ENCODE measurements around the gene IDH2. TPM values are rescaled to one million over a fixed set of nuclear protein-coding genes. Genes with fewer than 3 reads are reported as not detected.

IDH2 gene
- total and polyA plus RNA-seq, 2 of the 13 experiments (the other 11 are each of a cell fraction or from before 2014, with no cell fraction given) = 121 to 145 TPM

DNA sequence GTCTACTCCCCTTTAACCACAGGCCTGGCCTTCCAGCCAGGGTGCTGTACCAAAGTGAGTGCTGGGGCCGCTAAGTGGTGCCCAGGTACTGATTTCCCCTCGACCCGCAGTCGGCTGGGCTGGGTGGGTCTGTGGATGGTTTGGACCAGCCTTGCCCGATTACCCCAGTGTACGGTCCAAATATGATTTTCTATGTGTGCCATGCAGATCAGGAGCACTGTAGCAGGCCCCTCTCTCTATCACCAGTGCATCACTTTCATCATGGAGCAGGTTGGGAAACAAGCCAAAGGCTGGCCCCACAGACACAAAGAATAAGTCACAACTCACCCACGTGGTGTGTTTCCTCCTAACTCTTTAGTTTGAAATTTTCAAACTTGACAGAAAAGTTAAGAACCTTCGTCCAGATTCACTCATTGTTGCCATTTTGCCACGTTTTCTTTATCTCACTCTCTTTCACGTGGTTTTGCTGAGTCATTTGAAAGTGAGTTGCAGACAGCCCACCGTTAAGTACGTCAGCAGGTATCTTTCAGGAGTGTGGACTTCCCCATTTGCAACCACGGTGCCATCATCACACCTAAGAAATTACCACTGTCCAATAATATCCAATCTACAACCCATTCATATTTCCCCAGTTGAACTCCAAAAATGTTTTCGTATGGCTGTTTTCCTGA lies 64.2 kb downstream of the IDH2 start (continued):
- TF ChIP-seq ASH2L (IDR thresholded peaks at IDR 0.05; ENCODE audit: insufficient read length, low read depth, low read length) = no peak
- no peak for TF ChIP-seq KDM6A (CRISPR knock-in tag; IDR thresholded peaks at IDR 0.05; ENCODE audit: low read depth)
- TF ChIP-seq, protein P1, sequence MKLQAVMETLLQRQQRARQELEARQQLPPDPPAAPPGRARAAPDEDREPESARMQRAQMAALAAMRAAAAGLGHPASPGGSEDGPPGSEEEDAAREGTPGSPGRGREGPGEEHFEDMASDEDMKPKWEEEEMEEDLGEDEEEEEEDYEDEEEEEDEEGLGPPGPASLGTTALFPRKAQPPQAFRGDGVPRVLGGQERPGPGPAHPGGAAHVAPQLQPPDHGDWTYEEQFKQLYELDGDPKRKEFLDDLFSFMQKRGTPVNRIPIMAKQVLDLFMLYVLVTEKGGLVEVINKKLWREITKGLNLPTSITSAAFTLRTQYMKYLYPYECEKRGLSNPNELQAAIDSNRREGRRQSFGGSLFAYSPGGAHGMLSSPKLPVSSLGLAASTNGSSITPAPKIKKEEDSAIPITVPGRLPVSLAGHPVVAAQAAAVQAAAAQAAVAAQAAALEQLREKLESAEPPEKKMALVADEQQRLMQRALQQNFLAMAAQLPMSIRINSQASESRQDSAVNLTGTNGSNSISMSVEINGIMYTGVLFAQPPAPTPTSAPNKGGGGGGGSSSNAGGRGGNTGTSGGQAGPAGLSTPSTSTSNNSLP (IDR thresholded peaks at IDR 0.05; ENCODE audit: low read depth, low read length) = no peak
- TF ChIP-seq, protein P2, sequence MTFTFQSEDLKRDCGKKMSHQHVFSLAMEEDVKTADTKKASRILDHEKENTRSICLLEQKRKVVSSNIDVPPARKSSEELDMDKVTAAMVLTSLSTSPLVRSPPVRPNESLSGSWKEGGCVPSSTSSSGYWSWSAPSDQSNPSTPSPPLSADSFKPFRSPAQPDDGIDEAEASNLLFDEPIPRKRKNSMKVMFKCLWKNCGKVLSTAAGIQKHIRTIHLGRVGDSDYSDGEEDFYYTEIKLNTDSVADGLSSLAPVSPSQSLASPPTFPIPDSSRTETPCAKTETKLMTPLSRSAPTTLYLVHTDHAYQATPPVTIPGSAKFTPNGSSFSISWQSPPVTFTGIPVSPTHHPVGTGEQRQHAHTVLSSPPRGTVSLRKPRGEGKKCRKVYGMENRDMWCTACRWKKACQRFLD (CRISPR knock-in tag; IDR thresholded peaks at IDR 0.05; ENCODE audit: borderline replicate concordance) = no peak
- TF ChIP-seq, protein P3, sequence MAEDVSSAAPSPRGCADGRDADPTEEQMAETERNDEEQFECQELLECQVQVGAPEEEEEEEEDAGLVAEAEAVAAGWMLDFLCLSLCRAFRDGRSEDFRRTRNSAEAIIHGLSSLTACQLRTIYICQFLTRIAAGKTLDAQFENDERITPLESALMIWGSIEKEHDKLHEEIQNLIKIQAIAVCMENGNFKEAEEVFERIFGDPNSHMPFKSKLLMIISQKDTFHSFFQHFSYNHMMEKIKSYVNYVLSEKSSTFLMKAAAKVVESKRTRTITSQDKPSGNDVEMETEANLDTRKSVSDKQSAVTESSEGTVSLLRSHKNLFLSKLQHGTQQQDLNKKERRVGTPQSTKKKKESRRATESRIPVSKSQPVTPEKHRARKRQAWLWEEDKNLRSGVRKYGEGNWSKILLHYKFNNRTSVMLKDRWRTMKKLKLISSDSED (CRISPR knock-in tag; IDR thresholded peaks at IDR 0.05) = no peak
- no peak for TF ChIP-seq REXO4 (CRISPR knock-in tag; IDR thresholded peaks at IDR 0.05; ENCODE audit: borderline replicate concordance)
- no peak for TF ChIP-seq RBAK (CRISPR knock-in tag; IDR thresholded peaks at IDR 0.05)
- TF ChIP-seq GTF2F1 (IDR thresholded peaks at IDR 0.05; ENCODE audit: low read length) = no peak
- no peak for TF ChIP-seq MED8 (CRISPR knock-in tag; IDR thresholded peaks at IDR 0.05; ENCODE audit: insufficient replicate concordance)
- no peak for TF ChIP-seq ELF4 (CRISPR knock-in tag; IDR thresholded peaks at IDR 0.05; ENCODE audit: borderline replicate concordance)
- TF ChIP-seq, protein P4, sequence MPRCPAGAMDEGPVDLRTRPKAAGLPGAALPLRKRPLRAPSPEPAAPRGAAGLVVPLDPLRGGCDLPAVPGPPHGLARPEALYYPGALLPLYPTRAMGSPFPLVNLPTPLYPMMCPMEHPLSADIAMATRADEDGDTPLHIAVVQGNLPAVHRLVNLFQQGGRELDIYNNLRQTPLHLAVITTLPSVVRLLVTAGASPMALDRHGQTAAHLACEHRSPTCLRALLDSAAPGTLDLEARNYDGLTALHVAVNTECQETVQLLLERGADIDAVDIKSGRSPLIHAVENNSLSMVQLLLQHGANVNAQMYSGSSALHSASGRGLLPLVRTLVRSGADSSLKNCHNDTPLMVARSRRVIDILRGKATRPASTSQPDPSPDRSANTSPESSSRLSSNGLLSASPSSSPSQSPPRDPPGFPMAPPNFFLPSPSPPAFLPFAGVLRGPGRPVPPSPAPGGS (CRISPR knock-in tag; IDR thresholded peaks at IDR 0.05) = no peak
- no peak for TF ChIP-seq MTF2 (CRISPR knock-in tag; IDR thresholded peaks at IDR 0.05; ENCODE audit: borderline replicate concordance)
- TF ChIP-seq ELF3 (CRISPR knock-in tag; IDR thresholded peaks at IDR 0.05) = no peak
- no peak for TF ChIP-seq PPARG (CRISPR knock-in tag; conservative IDR thresholded peaks at IDR 0.05)
- no peak for TF ChIP-seq NRL (CRISPR knock-in tag; IDR thresholded peaks at IDR 0.05; ENCODE audit: borderline replicate concordance)
- no peak for TF ChIP-seq ZSCAN20 (CRISPR knock-in tag; IDR thresholded peaks at IDR 0.05; ENCODE audit: borderline replicate concordance)
- no peak for TF ChIP-seq ZNF207 (IDR thresholded peaks at IDR 0.05; ENCODE audit: borderline replicate concordance)
- no peak for TF ChIP-seq ZFP36L2 (CRISPR knock-in tag; IDR thresholded peaks at IDR 0.05)
- no peak for TF ChIP-seq RARG (CRISPR knock-in tag; IDR thresholded peaks at IDR 0.05; ENCODE audit: low read depth)
- peak; percentile 39; the same call in 1 of the 2 replicates for TF ChIP-seq ATF7 (IDR thresholded peaks at IDR 0.05)
- TF ChIP-seq ATF7 (CRISPR knock-in tag; IDR thresholded peaks at IDR 0.05) = no peak
- TF ChIP-seq MAFK (conservative IDR thresholded peaks at IDR 0.05 in 1 of 2, IDR thresholded peaks at IDR 0.05 in 1 of 2; ENCODE audit: low read length in 2 of 2) = peak; percentile 96 to 97
- 0 out of 2 replicates have a peak, but pooled peaks have one; percentile 9 for TF ChIP-seq CCDC6 (CRISPR knock-in tag; IDR thresholded peaks at IDR 0.05)
- no peak for TF ChIP-seq FOXO1 (CRISPR knock-in tag; IDR thresholded peaks at IDR 0.05)
- no peak for TF ChIP-seq MIXL1 (CRISPR knock-in tag; IDR thresholded peaks at IDR 0.05)
- TF ChIP-seq TP53 (CRISPR knock-in tag; conservative IDR thresholded peaks at IDR 0.05) = no peak
- TF ChIP-seq FOXJ3 (CRISPR knock-in tag; IDR thresholded peaks at IDR 0.05; ENCODE audit: borderline replicate concordance) = no peak
